SK-N-SH (cell line): Measurements from ENCODE around the gene PAPPA2.

ENCODE experiments used
- FOXM1 ChIP-seq: IDR thresholded peaks from 2 replicates; pipeline ENCODE4 v1.4.0; 2012; ENCODE audit warnings: low read depth, mild to moderate bottlenecking
- GATA2 ChIP-seq: sonication (generic); formaldehyde crosslinking; IDR thresholded peaks from 2 replicates; pipeline ENCODE4 v1.5.0; 2020; ENCODE audit warnings: mild to moderate bottlenecking, missing genetic modification reagents
- MEF2A ChIP-seq: IDR thresholded peaks from 2 replicates; pipeline ENCODE4 v1.4.0; 2012; ENCODE audit warnings: low read depth, borderline replicate concordance
- POLR2AphosphoS5 ChIP-seq: IDR thresholded peaks from 2 replicates; pipeline ENCODE4 v1.6.1; 2012; ENCODE audit warnings: low read depth, low read length
- SMC3 ChIP-seq: IDR thresholded peaks from 2 replicates; pipeline ENCODE4 v1.6.1; 2012; ENCODE audit warnings: low read depth, low read length, improper control_type of control experiment
- TAF1 ChIP-seq: IDR thresholded peaks from 2 replicates; pipeline ENCODE4 v1.6.1; 2012; ENCODE audit warnings: low read depth, mild to moderate bottlenecking, low read length, moderate library complexity, borderline replicate concordance
- TCF12 ChIP-seq: IDR thresholded peaks from 2 replicates; pipeline ENCODE4 v1.4.0; 2012
- TF ChIP-seq, protein P1 (sequence below): IDR thresholded peaks from 2 replicates; pipeline ENCODE4 v1.4.0; 2012; ENCODE audit warnings: low read depth
- TF ChIP-seq, protein P2 (sequence below): fragments of 200-600 bp; sonication (generic); IDR thresholded peaks from 2 replicates; pipeline ENCODE4 v1.6.1; 2017; ENCODE audit warnings: antibody characterized with exemption, mild to moderate bottlenecking, moderate library complexity
- TF ChIP-seq, protein P3 (sequence below): fragments of 150-350 bp; IDR thresholded peaks from 2 replicates; pipeline ENCODE4 v1.6.1; 2017; ENCODE audit warnings: antibody characterized with exemption, low read length, low read depth, borderline replicate concordance

DNA sequence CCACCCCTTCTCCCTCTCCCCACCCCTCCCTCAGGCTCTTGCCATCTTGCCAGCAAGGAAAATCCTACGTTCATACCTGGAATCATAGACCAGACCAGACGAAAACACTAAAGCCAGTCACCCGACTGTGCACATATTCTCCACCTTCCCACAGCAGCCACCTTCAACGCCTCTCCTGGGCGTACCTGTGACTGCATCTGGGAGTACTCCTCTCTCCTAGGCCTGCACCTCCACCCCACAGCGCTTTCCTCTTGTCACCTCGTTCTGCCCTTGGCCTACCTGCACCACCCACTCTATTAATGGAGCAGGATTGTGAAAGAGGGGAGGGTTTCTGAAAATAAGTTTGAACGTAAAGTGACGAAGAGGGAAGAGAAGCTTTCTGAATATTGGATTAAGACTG is 17.8 kb downstream of the PAPPA2 start:
- TF ChIP-seq, protein P1, sequence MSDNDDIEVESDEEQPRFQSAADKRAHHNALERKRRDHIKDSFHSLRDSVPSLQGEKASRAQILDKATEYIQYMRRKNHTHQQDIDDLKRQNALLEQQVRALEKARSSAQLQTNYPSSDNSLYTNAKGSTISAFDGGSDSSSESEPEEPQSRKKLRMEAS = no peak
- no peak for TF ChIP-seq TAF1
- TF ChIP-seq, protein P2, sequence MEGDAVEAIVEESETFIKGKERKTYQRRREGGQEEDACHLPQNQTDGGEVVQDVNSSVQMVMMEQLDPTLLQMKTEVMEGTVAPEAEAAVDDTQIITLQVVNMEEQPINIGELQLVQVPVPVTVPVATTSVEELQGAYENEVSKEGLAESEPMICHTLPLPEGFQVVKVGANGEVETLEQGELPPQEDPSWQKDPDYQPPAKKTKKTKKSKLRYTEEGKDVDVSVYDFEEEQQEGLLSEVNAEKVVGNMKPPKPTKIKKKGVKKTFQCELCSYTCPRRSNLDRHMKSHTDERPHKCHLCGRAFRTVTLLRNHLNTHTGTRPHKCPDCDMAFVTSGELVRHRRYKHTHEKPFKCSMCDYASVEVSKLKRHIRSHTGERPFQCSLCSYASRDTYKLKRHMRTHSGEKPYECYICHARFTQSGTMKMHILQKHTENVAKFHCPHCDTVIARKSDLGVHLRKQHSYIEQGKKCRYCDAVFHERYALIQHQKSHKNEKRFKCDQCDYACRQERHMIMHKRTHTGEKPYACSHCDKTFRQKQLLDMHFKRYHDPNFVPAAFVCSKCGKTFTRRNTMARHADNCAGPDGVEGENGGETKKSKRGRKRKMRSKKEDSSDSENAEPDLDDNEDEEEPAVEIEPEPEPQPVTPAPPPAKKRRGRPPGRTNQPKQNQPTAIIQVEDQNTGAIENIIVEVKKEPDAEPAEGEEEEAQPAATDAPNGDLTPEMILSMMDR = no peak
- no peak for TF ChIP-seq FOXM1
- no peak for TF ChIP-seq SMC3
- no peak for TF ChIP-seq TCF12
- TF ChIP-seq MEF2A = no peak
- TF ChIP-seq, protein P3, sequence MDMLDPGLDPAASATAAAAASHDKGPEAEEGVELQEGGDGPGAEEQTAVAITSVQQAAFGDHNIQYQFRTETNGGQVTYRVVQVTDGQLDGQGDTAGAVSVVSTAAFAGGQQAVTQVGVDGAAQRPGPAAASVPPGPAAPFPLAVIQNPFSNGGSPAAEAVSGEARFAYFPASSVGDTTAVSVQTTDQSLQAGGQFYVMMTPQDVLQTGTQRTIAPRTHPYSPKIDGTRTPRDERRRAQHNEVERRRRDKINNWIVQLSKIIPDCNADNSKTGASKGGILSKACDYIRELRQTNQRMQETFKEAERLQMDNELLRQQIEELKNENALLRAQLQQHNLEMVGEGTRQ = no peak
- TF ChIP-seq POLR2AphosphoS5 = no peak
- TF ChIP-seq GATA2 (CRISPR knock-in tag) = no peak
